Activated T-helper 2 cell treated with anti-CD3 and anti-CD28 coated beads, Interferon-gamma antibody, Interleukin-2, Interleukin-4, amounts not matched to agents 10 μg/mL and 5 μg/mL and 100 μg/mL, durations not matched to agents 14 hours and 24 hours and 36 hours (primary cell): ENCODE data around the gene IPO13. TPM values are rescaled to one million over a fixed set of nuclear protein-coding genes. Genes with fewer than 3 reads are reported as not detected.

Experiments used
- DNase-seq: peaks from one replicate; pipeline ENCODE4 v3.0.0; 2021; ENCODE audit warnings: low spot score
- H3K27ac Mint-ChIP-seq: one replicate; pipeline ENCODE4 v1.8.0; 2021; ENCODE audit warnings: mixed read lengths
- H3K27me3 Mint-ChIP-seq: one replicate; pipeline ENCODE4 v1.8.0; 2021; ENCODE audit warnings: low read depth, mixed read lengths
- H3K36me3 Mint-ChIP-seq: one replicate; pipeline ENCODE4 v1.8.0; 2021; ENCODE audit warnings: low read depth, mixed read lengths
- H3K4me1 Mint-ChIP-seq: one replicate; pipeline ENCODE4 v1.8.0; 2021; ENCODE audit warnings: low read depth, mixed read lengths
- H3K4me3 Mint-ChIP-seq: one replicate; pipeline ENCODE4 v1.8.0; 2021; ENCODE audit warnings: low read depth, mild to moderate bottlenecking, moderate library complexity, mixed read lengths
- H3K9me3 Mint-ChIP-seq: one replicate; pipeline ENCODE4 v1.8.0; 2021; ENCODE audit warnings: mixed read lengths
- intact Hi-C: fragments of 100-400 bp; cut with micrococcal nuclease; formaldehyde crosslinking; loops from one replicate; pipeline ENCODE4 v1.15.1; 2023
- total RNA-seq: library from RNA; stranded (reverse); gene quantifications from 2 replicates; pipeline ENCODE4 v1.2.3, GENCODE V29; 2022

Gene IPO13
- total RNA-seq, 1 donor from 2014 or later = 26.4 TPM

GRCh38 chr1:43947061-43947873 lies 517 bp downstream of the IPO13 start:
- Mint-ChIP-seq H3K27ac (peak overlapping the region; percentile 94), H3K36me3 (peaks cover 29% of the 10 kb centered on the region), H3K4me1 (peaks cover 30% of the 10 kb centered on the region), H3K9me3 (no peaks in the 10 kb centered on the region), H3K4me3 (peak overlapping the region; percentile 96), H3K27me3 (no peaks in the 10 kb centered on the region)
- DNase-seq = no peak
- intact Hi-C loops = loop anchor here (5.0 to 10.0 kb wide), 3 partner anchors 88 to 295 kb away; partner anchors contain the start of genes KDM4A, SLC6A9 and ST3GAL3

- peaks cover 30% of the 10 kb centered on the region for H3K4me1 Mint-ChIP-seq
- H3K4me3 Mint-ChIP-seq = peak overlapping the region; percentile 96
- peaks cover 26% of the 10 kb centered on the region for H3K36me3 Mint-ChIP-seq
- DNase-seq = no peak
- no peaks in the 10 kb centered on the region for H3K9me3 Mint-ChIP-seq
- H3K27me3 Mint-ChIP-seq = no peaks in the 10 kb centered on the region
- H3K27ac Mint-ChIP-seq = peak overlapping the region; percentile 29
- intact Hi-C loops = loop anchor here (5.0 to 10.0 kb wide), 3 partner anchors 87 to 296 kb away; partner anchors contain the start of genes KDM4A, SLC6A9 and ST3GAL3
Measured at GRCh38 chr1:43947874-43948437, 1.2 kb downstream of the IPO13 start.

GRCh38 chr1:43949678-43950077 lies 2.9 kb downstream of the IPO13 start:
- H3K36me3 Mint-ChIP-seq = peaks cover 18% of the 10 kb centered on the region
- H3K4me3 Mint-ChIP-seq = peak overlapping the region; percentile 23
- no peak overlapping the region for H3K27ac Mint-ChIP-seq
- DNase-seq = no peak
- H3K4me1 Mint-ChIP-seq = peaks cover 30% of the 10 kb centered on the region
- intact Hi-C loops = loop anchor here (5.0 to 10.0 kb wide), 3 partner anchors 85 to 297 kb away; partner anchors contain the start of genes KDM4A, SLC6A9 and ST3GAL3
- no peaks in the 10 kb centered on the region for H3K27me3 Mint-ChIP-seq
- no peaks in the 10 kb centered on the region for H3K9me3 Mint-ChIP-seq

GRCh38 chr1:43951021-43951985 lies 4.6 kb downstream of the IPO13 start:
- peaks cover 22% of the 10 kb centered on the region for H3K4me1 Mint-ChIP-seq
- no peaks in the 10 kb centered on the region for H3K9me3 Mint-ChIP-seq
- H3K27me3 Mint-ChIP-seq = no peaks in the 10 kb centered on the region
- intact Hi-C loops = no loop called here
- no peak overlapping the region for H3K4me3 Mint-ChIP-seq
- DNase-seq = no peak
- no peak overlapping the region for H3K27ac Mint-ChIP-seq
- H3K36me3 Mint-ChIP-seq = peaks cover 12% of the 10 kb centered on the region

- Mint-ChIP-seq H3K4me3 (no peak overlapping the region), H3K27me3 (no peaks in the 10 kb centered on the region), H3K4me1 (peaks cover 20% of the 10 kb centered on the region)
Measured at GRCh38 chr1:43952731-43953346, 6.1 kb downstream of the IPO13 start.

GRCh38 chr1:43953361-43953760 lies 6.6 kb downstream of the IPO13 start:
- intact Hi-C loops = no loop called here
- DNase-seq = no peak
- Mint-ChIP-seq H3K9me3 (no peaks in the 10 kb centered on the region), H3K27ac (no peak overlapping the region), H3K4me3 (no peak overlapping the region), H3K4me1 (peaks cover 17% of the 10 kb centered on the region), H3K27me3 (no peaks in the 10 kb centered on the region), H3K36me3 (peaks cover 11% of the 10 kb centered on the region)

More at GRCh38 chr1:43952731-43953346, 6.1 kb downstream of the IPO13 start:
- H3K36me3 Mint-ChIP-seq = peaks cover 11% of the 10 kb centered on the region
- intact Hi-C loops = no loop called here
- no peak for DNase-seq
- no peak overlapping the region for H3K27ac Mint-ChIP-seq
- H3K9me3 Mint-ChIP-seq = no peaks in the 10 kb centered on the region

GRCh38 chr1:43954036-43954435 lies 7.3 kb downstream of the IPO13 start:
- no peak for DNase-seq
- Mint-ChIP-seq H3K9me3 (no peaks in the 10 kb centered on the region), H3K27me3 (no peaks in the 10 kb centered on the region), H3K27ac (no peak overlapping the region), H3K36me3 (peaks cover 16% of the 10 kb centered on the region), H3K4me1 (peaks cover 10% of the 10 kb centered on the region), H3K4me3 (no peak overlapping the region)
- intact Hi-C loops = no loop called here

GRCh38 chr1:43956234-43956633 lies 9.5 kb downstream of the IPO13 start:
- H3K36me3 Mint-ChIP-seq = peaks cover 7% of the 10 kb centered on the region
- H3K27me3 Mint-ChIP-seq = no peaks in the 10 kb centered on the region
- no peaks in the 10 kb centered on the region for H3K4me1 Mint-ChIP-seq
- no peak overlapping the region for H3K4me3 Mint-ChIP-seq
- H3K9me3 Mint-ChIP-seq = no peaks in the 10 kb centered on the region
- intact Hi-C loops = no loop called here
- no peak overlapping the region for H3K27ac Mint-ChIP-seq
- DNase-seq = no peak

GRCh38 chr1:43957407-43958040 lies 10.8 kb downstream of the IPO13 start:
- no peak for DNase-seq
- H3K4me1 Mint-ChIP-seq = no peaks in the 10 kb centered on the region
- H3K4me3 Mint-ChIP-seq = no peak overlapping the region
- H3K27me3 Mint-ChIP-seq = no peaks in the 10 kb centered on the region
- H3K9me3 Mint-ChIP-seq = no peaks in the 10 kb centered on the region
- no peak overlapping the region for H3K27ac Mint-ChIP-seq
- intact Hi-C loops = no loop called here
- peaks cover 11% of the 10 kb centered on the region for H3K36me3 Mint-ChIP-seq

GRCh38 chr1:43958351-43959255 lies 11.9 kb downstream of the IPO13 start:
- Mint-ChIP-seq H3K4me1 (no peaks in the 10 kb centered on the region), H3K9me3 (no peaks in the 10 kb centered on the region), H3K4me3 (no peak overlapping the region), H3K27me3 (no peaks in the 10 kb centered on the region), H3K27ac (no peak overlapping the region), H3K36me3 (peaks cover 12% of the 10 kb centered on the region)
- DNase-seq = no peak
- intact Hi-C loops = no loop called here

- no peaks in the 10 kb centered on the region for H3K27me3 Mint-ChIP-seq
- H3K4me1 Mint-ChIP-seq = no peaks in the 10 kb centered on the region
- H3K4me3 Mint-ChIP-seq = no peak overlapping the region
- no peaks in the 10 kb centered on the region for H3K9me3 Mint-ChIP-seq
- H3K36me3 Mint-ChIP-seq = peaks cover 12% of the 10 kb centered on the region
- no peak for DNase-seq
- intact Hi-C loops = no loop called here
- no peak overlapping the region for H3K27ac Mint-ChIP-seq
Measured at GRCh38 chr1:43960798-43961197, 14.0 kb downstream of the IPO13 start.
